A204.1 (cell line): ENCODE measurements around the gene NAV1.
"Not testable (repeated sequence)": the region's sequence is repeated elsewhere in the genome, so short reads cannot be mapped to it uniquely, and the experiment has no call there.

ENCODE experiments used
- FAIRE-seq: peaks from 2 replicates; lab custom pipeline; 2012; peaks lifted over from hg19 to GRCh38; lab: Jason Lieb, UNC

The NAV1 gene

DNA sequence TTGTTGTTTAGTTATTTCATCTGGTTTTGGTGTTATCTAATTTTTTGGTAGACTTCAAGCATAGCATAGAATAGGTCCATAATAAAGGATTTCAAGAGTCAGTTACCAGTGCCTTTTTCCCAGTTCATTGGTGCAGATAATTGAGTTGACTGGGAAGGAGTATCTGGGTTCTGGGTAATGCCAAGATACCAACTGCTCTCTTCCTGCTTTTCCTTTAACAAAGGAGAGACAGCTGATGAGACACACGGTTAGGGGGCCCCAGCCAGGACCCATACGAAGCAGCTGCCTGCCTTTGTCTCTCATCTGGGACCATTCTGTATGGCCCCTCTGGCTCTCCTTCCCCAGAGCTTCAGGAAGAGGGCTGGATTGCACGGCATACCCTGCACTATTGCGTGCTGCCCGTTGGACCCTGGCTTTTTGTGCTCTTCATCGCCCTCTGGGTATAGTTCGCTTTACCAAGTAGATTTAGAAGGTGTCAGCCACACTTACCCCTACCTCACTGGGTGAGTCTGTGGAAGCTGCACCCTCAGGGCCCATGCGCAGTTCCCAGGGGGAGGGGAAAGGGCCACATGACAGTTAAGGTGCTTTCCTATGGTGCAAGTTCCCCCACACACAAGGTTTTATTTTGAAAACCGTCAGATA is 7.0 kb downstream of the NAV1 start:
- no peak for FAIRE-seq

DNA sequence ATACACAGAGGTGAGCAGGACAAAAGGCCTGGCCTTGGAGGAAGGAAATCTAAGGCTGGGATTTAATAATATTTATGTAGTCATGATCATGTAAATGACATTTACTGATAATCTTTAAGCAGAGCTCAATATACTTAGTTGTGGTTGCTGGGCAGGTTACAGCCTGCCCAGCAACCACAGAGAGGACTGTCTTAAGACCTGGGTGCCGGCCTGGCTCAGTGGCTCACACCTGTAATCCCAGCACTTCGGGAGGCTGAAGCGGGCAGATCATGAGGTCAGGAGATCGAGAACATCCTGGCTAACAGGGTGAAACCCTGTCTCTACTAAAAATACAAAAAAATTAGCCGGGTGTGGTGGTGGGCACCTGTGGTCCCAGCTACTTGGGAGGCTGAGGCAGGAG is 10.6 kb downstream of the NAV1 start:
- FAIRE-seq, result not testable (repeated sequence)

DNA sequence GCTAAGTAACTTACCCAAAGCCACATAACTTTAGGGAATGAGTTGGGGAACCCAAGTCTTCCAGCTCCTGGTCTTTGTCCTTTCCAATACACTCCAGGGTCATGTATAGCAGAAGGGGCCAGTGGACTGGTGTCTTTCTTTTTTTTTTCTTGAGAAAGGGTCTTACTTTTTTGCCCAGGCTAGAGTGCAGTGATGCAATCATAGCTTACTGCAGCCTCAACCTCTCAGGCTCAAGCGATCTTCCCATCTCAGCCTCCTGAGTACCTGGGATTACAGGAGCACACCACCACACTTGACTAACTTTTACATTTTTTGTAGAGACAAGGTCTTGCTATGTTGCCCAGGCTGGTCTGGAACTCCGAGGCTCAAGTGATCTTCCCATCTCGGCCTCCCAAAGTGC is 12.2 kb downstream of the NAV1 start:
- no peak for FAIRE-seq

DNA sequence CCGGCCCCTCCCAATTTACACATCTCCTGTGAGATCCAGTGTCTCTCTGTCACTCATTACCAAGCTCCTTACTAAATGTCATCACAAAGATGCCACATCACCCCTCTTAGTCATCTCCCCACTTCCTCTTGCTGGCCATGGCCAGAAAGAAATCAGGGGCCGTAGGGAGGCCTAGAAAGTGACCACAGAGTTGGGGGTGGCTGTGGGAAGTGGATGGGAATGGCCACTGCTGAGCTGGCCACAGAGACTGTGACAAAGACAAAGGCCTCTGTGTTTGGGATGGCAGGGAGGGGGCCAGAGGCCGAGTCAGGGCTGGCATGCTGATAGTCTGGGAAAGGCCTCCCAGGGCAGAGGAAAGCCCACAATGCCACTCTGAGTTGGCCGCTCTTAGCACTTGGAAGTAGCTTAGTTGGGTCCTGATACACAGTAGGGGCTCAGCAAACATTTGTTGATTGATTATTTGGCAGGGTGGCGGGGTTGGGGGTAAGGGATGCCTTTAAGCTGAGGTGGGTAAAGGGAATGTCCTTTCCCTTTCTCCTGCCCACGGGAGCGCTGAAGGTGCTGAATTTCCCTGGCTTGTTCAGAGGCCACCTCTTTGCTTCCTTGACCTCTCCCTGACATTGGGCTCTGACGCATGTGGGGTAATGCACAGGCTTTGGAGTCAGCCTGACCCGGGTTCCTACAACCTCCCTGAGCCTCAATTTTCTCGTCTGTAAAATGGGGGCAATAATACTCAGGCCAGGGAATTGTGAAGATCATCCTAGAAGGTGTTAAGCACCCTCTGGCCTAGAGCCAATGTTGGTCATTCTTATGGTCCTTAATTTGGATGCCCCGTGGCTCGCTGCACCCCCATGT is 13.2 kb downstream of the NAV1 start:
- FAIRE-seq, result no peak

DNA sequence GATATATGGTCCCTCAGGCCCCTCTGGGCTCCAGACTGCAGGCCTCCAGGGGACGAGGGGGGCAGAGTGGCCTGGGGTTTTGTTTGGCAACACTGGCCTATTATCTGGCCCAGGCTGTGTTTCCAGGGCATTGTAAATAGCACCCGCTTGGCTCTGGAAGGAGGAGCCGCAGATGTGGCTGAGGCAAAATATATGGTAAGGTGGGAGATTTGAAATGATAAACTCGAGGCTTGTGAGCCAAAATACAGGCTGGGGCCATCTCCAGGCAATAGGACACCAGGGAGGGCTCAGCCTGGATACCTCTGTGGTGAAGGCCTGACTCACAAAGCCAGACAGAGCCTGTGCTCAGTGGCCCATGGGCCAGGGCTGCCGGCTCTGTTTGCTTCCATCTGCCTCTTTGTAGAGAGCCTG is 14.0 kb downstream of the NAV1 start:
- no peak for FAIRE-seq

DNA sequence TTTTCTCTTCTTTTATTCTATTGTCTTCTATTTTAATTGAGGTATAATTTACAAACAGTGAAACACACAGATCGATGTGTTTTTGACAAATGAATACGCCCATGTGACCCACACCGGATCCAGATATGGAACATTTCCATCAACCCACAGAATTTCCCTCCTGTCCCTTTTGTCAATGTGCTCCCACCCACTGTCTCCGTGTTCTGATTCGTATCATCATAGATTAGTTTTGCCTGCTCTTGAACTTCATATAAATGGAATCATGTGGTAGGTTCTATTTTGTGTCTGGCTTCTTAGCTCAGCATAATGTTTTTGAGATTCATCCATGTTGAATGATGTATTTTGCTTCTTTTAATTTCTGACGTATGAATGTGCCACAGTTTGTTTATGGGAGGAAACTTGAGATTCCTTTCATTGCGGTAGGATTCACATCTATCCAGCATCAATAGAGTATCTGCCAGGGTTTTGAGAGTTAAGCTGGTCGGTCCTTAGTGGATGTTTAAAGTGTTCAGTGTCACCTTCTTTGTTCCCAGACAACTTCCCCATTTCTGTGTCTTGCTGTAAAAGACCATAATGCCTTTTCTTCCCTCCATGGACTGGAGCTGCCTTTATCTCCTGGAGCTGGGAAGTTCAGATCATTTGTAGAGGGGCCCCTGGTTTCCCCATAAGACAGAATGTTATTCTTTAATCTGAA is 14.7 kb downstream of the NAV1 start:
- FAIRE-seq, result no peak

DNA sequence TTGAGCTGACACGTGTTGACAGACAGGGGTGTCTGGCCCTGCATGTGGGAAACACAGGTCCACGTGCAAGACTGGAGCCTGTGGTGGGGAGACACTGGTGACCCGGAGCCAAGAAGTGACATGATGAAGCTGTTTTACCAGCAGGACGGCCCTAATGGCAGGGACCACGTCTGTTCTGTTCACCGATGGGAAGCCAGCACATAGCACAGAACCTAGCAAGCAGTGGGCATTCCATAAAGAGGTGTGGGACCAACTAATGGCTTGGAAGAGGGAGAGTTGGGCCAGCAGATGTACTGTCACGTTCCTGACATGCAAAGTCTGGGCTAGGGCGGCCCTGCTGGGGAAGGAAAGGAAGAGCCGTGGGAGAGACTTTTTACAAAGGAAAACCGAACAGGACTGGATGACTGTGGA is 15.3 kb downstream of the NAV1 start:
- no peak for FAIRE-seq

DNA sequence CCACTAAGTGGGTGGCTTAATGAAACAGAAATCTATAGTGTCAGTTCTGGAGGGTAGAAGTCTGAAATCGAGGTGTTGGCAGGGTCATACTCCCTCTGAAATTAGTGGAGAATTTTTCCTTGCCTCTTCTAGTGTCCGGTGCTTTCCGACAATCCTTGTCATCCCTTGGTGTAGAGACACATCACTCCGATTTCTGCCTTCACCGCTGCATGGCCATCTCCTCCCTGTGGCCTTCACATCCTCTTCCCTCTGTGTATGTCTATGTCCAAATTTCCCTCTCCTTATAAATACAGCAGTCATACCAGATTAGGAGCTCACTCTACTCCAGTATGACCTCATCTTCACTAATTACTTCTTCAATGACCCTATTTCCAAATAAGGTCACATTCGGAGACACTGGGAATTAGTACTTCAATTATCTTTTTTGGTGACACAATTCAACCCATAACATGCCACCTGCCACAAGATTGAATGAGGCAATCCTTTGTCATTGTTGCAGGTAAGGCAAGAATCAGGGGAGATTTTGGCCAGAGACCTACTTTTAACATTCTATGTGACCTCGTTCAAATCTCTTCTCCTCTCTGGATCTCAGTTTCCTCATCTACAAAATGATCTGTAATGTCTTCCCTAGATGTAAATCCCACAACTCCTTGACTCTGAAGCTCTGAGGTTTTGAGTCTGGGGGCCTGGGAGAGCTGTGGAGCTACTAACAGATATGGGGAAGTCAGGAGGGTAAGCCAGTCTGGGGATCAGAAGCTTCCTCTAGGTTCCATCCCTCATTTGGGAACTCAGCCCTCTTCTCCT is 16.1 kb downstream of the NAV1 start:
- FAIRE-seq, result no peak

DNA sequence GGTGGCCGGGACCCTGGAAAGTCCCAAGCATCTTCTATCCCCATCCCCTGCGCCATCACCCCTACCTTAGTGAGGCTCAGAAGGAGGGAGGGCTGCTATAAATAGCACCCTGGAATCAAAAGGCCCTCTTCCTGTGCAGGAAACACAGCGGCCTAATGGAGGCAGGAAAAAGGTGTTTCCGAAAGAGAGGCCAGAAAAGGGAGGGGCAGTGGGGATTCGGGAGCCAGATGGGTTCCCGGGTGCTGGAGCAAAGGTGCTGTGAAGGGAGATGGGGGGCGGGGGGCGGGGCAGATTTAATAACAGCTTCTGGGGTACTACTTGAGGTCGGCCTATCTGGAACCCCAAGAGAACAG is 16.6 kb downstream of the NAV1 start:
- FAIRE-seq, result no peak

DNA sequence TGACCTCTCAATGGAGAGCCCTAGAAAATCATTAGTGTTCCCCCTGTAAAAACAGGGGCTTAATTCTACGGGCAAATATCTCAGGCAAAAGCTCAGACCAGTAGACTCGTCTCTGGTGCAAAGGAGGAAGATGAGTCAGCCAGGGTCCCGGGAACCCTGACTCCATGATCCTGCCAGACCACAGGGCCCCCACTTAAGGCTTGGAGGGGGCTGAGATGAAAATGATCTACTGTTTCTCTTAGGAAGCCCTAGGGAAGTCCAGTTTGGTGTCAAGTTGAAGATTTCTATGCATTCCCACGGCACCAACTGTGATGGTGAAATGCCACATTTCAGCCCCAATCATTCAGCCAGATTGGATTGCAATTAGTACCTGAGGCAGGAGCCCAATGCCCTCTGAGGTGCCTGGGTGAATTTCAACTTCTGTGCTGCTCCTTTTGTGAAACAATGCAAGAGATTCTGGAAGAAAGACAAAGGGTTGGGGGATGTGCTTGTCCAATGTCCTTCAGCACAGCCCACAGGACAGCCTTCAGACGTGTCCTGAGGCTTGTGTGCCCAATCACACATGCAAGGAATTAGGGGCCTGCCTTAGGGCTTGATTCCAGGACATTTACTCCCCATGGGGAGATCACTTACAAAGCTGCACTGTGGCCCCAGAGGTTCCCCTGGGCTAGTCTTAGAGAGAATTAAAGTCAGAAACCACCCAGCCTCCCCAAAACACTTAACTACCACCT is 18.1 kb downstream of the NAV1 start:
- FAIRE-seq, result no peak

DNA sequence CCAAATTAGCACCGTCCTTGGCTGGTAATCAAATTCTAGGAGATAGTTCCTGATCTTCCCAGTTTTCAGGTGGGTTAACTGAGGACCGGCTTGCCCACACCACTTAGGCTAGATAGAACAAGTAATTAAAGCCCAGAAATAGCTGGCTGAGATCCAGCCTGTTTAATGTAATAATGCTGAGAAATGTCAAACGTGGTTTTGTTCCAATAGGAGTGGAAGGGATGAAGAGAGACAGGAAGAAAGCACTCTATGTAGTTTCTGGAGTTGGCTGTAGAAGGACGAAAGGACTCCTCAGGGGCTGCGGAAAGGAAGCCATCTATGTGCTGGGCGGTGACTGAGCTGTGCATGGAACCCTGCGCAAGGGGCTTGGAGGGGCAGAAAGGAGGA is 18.6 kb downstream of the NAV1 start:
- no peak for FAIRE-seq

DNA sequence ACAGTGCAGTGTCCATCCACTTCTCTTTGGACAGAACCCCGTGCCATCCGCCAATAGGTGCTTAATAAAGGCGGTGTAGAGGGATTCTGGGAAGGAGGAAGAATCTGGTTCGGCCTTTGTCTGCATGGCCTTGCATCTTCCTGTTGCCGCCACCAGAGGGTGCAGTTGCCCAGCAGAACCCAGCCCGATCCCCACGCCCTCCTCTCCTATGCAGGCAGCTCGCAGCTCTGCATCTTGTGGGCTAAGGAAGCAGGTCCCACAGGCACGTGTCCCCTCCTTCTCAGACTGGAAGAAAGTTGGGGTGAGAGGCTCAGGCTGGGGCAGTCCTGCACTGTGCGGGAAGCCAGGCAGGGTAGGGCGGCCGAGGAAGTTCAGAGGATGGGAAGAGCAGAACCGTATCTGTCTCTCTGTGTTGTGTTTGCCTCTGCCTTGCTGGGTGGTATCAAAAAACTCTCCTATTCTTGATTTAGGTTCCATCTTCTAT is 20.8 kb downstream of the NAV1 start:
- peak; percentile 77 for FAIRE-seq

DNA sequence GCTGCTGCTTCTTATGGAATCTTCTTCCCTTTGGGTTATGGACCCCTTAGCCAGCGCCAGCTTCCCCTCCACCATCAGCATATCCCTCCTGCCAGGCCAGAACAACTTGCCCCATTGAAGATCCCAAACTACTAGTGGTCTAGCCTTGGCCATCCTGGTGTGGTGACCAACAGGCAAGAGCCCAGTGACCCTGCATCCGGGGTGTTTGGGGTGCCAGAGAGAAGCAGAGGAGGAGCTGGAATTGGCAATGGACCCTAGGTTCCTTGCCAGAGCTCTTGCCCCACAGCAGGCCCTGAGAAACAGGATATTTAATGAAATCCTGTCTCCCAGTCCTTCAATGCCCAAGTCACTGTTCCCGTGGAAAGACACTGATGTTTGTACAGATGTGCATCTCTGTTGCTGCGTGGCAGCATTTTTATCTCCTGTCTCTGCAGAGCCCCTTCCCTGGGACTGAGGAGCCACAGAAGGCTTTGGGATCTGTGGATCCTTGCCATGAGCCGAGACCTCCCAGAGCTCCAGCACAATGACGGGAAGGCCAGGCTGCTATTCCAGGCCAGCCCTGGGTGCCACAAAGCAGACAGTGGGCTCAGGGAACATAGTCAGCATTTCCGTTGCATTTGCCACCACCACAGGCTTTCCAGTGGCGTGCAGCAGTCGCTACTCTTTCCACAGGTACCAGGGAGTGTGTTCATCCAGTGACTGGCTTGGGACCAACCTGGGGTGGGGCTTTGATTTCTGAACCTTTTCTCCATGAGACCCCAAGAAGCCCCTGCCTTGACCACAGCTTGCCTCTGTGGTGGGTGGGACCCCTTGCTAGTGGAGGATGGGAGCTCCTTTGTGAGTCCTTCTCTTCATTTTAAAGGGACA is 21.6 kb downstream of the NAV1 start:
- FAIRE-seq, result no peak

DNA sequence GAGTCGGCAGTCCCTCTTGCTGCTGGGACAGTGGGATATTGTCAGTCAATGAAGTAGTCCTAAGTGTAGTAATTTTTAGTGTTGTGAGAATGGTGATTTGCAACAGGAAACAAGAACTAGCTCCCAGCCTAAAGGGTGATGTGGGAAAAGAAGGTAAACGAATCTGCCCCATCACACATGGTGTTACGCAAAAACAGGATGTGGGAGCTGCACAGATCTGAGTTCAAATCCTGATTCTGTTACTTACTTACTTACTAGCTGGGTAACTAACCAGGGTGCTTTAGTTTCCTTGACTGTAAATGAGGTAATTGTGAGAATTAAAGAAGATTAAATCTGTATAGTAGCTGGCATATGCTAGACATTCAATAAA is 22.3 kb downstream of the NAV1 start:
- no peak for FAIRE-seq

DNA sequence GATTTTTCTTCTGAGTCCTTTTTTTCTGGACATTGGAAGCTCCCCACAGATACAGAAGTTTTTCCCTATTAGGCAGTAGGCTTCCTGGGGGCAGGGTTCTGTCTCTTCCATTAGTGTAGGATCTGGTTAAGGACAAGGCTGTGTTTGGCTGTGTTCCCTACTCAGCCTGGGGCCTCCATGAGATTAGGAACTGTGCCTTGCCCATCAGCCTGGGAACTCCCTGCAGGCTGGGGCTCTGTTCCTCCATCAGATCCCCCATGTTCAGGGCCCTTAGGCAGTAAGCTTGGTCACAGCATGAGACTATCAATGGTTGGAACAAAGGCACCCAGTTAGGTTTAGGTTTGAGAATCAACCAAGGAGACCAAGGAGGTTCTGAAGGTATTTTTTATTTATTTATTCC is 22.7 kb downstream of the NAV1 start:
- no peak for FAIRE-seq

DNA sequence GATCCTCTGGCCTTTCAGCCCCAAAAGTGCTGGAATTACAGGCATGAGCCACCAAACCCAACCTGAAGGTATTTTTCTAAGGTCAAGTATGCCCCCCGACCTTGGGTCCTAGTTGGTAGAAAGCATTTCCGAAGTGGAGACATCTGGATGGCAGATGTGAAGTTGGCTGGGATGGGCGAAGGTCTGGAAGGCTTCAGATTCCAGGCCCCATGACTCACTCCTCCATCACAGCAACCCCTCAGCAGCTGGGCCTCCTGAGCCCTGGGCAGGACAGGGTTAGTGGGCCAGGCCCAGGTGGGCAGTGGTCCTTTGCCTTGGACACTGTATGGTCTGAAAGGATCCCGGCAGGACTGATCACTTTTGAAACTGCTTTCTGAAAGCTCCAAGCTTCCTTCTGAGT is 23.3 kb downstream of the NAV1 start:
- no peak for FAIRE-seq

DNA sequence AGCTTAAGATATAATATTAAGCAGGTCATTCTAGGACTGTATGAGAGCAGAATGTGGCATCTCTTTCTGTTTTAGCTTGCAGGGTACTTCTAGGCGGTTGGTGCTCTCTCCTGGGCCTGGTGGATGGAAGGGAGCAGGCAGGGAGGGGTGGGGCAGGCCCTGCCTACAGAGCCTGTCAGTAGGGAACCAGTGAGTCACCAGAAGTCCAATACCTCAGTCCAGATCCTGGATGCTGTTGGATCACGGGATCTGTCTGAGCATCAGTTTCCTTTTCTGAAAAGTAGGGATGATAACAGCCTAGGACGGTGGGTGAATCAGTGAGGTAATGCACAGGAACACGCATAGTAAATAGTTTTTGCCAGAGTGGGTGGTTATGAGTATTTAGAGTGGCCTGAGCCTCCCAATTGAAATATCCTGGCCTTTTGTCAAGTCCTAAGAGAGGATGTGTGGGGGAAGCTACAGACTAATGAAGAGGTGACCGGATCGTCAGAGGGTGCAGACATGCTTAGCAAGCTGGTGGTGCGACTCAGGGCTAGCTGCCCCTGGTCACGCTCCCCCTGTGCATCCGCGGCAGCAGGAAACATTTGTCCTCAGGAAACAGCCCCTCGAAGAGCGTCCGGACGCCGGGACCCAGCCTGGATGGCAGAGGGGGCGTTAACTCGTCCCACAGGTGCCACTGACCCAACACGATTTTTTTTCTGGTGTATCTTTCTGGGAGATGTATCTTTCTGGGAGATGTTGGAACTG is 23.9 kb downstream of the NAV1 start:
- FAIRE-seq, result no peak

DNA sequence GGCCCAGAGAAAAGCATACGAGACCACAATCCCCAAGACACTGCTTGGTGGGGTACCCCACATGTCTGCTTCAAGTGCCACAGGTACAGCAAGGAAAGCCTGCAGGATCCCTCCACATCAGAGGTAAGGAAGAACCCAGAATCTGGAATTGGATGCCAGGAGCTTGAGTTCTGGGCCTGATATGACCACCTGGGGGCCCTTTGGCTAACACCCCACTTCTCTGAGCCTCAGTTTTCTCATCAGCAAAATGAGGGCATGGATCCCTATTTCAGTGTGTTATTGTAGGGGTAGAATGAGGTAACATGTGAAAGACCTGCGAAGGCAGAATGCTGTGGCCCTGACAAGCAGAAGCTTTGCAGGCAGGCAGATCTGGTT is 24.5 kb downstream of the NAV1 start:
- FAIRE-seq, result no peak

DNA sequence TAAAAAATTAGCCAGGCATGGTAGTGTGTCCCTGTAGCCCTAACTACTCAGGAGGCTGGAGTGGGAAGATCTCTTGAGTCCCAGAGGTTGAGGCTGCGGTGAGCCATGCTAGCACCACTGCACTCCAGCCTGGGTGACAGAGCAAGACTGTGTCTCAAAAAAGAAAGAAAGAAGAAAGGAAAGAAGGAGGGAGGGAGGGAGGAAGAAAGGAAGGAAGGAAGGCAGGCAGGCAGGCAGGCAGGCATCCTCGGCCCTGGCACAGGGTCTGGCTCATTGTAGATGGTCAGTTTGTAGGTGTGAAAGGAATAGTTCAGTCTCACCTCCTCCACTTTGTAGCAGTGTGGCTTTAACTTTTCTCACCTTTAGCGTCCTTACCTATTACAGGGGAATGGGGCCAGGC is 25.0 kb downstream of the NAV1 start:
- FAIRE-seq, result no peak

DNA sequence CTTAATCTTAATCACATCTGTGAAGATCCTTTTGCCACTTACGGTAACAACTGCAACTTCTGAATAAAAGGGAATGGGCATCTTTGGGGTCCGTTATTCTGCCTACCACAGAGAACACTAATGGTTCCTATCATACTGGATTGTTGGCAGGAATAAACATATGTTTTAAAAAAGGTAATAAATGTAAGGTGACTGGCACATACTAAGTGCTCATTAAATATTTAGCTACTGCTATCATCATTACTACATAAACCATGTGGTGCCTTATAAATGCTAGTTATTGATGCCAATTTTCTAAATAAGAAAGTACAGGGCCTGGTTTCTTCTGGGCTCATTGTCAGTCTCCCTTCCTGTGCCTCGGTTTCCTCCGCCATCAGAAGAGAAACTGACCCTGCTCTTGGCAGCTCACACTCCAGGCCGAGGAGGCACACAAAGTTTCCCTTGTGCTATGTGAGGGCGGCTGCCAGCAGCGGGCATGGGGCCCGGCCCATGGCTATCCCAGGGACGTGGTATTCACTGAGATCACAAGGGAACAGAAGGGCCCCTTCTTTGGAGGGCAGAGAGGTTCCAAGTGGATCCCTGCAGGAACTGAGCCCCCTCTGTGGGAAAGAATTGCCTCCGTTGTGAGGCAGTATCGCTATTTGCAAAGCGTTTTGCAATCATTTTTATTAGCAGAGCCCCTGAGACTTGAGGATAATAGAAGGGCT is 26.2 kb downstream of the NAV1 start:
- FAIRE-seq, result no peak
